MM.1S (cell line): Measurements from ENCODE around the gene ZCCHC2.

Source experiments
- DNase-seq: peaks from one replicate; pipeline ENCODE4 v3.0.0-alpha.2; 2015
- H2AFZ ChIP-seq: fragments of 300-600 bp; sonication (generic); 2 replicates; pipeline ENCODE4 v1.6.0; 2016; ENCODE audit warnings: antibody characterized with exemption, low read length
- H3F3A ChIP-seq: fragments of 300-600 bp; sonication (generic); 2 replicates; pipeline ENCODE4 v1.6.1; 2016; ENCODE audit warnings: mild to moderate bottlenecking, antibody characterized with exemption, low read length, moderate library complexity, mixed read lengths; ENCODE audit not compliant: insufficient read depth
- H3K27ac ChIP-seq: fragments of 300-600 bp; sonication (generic); 2 replicates; pipeline ENCODE4 v1.5.1; 2016; ENCODE audit warnings: mild to moderate bottlenecking, low read length
- H3K27me3 ChIP-seq: fragments of 300-600 bp; sonication (generic); replicated peaks from 2 replicates; pipeline ENCODE4 v1.6.0; 2016; ENCODE audit warnings: low read length; ENCODE audit not compliant: insufficient read depth
- H3K36me3 ChIP-seq: fragments of 300-600 bp; sonication (generic); replicated peaks from 2 replicates; pipeline ENCODE4 v1.6.1; 2016; ENCODE audit warnings: mild to moderate bottlenecking, low read length, mixed read lengths; ENCODE audit not compliant: insufficient read depth
- H3K4me1 ChIP-seq: fragments of 300-600 bp; sonication (generic); 2 replicates; pipeline ENCODE4 v1.6.1; 2016; ENCODE audit warnings: low read length, mixed read lengths
- H3K4me2 ChIP-seq: fragments of 300-600 bp; sonication (generic); 2 replicates; pipeline ENCODE4 v1.6.0; 2016; ENCODE audit warnings: low read depth, low read length
- H3K4me3 ChIP-seq: fragments of 300-600 bp; sonication (generic); 2 replicates; pipeline ENCODE4 v1.5.1; 2016; ENCODE audit warnings: low read length, mixed read lengths
- H3K79me2 ChIP-seq: fragments of 300-600 bp; sonication (generic); 2 replicates; pipeline ENCODE4 v1.6.1; 2016; ENCODE audit warnings: mixed run types, low read length, mixed read lengths
- H3K9ac ChIP-seq: fragments of 300-600 bp; sonication (generic); 2 replicates; pipeline ENCODE4 v1.6.1; 2016; ENCODE audit warnings: low read length, mixed read lengths
- H3K9me2 ChIP-seq: fragments of 300-600 bp; sonication (generic); replicated peaks from 2 replicates; pipeline ENCODE4 v1.6.1; 2016; ENCODE audit warnings: mild to moderate bottlenecking, low read length, mixed read lengths; ENCODE audit not compliant: insufficient read depth
- H3K9me3 ChIP-seq: fragments of 300-600 bp; sonication (generic); replicated peaks from 2 replicates; pipeline ENCODE4 v1.6.1; 2016; ENCODE audit warnings: mild to moderate bottlenecking, low read length, mixed read lengths; ENCODE audit not compliant: insufficient read depth
- H4K20me1 ChIP-seq: fragments of 300-600 bp; sonication (generic); 2 replicates; pipeline ENCODE4 v1.6.1; 2016; ENCODE audit warnings: mild to moderate bottlenecking, low read length, moderate library complexity, mixed read lengths; ENCODE audit not compliant: insufficient read depth
- EZH2 ChIP-seq: fragments of 300-600 bp; sonication (generic); optimal IDR thresholded peaks from 2 replicates; pipeline ENCODE3; 2017; ENCODE audit warnings: low read depth, mild to moderate bottlenecking, antibody characterized with exemption, low read length, mixed read lengths
- EZH2phosphoT487 ChIP-seq: fragments of 300-600 bp; sonication (generic); IDR thresholded peaks from 2 replicates; pipeline ENCODE4 v1.6.1; 2018; ENCODE audit warnings: antibody characterized with exemption, low read length
- TF ChIP-seq, protein P1 (sequence below): fragments of 300-600 bp; sonication (generic); IDR thresholded peaks from 2 replicates; pipeline ENCODE4 v1.5.1; 2016; ENCODE audit warnings: antibody characterized with exemption, low read length, mixed read lengths

Gene ZCCHC2

DNA sequence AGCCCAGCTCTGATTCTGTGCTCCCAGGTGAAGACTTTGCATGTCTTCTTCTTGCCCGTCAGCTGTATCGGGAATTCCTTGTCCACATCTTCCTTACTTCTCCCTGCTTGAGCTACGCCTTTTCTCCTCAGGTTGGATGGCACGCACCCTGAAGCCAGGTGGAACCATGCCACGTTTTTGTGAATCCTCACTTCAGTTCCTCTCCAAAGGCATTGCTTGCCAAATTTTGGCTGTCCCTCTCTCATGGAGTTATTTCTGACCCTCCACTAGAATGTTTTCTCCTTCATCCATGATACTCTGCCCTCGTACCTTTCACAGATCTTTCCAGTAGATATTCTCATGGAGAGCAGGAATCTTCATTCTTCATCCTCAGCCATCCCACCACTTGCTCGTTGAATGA is 20.2 kb downstream of the ZCCHC2 start:
- no peaks in the 10 kb centered on the region for H3K9me3 ChIP-seq
- no peak for TF ChIP-seq EZH2phosphoT487
- no peak for TF ChIP-seq EZH2
- TF ChIP-seq, protein P1, sequence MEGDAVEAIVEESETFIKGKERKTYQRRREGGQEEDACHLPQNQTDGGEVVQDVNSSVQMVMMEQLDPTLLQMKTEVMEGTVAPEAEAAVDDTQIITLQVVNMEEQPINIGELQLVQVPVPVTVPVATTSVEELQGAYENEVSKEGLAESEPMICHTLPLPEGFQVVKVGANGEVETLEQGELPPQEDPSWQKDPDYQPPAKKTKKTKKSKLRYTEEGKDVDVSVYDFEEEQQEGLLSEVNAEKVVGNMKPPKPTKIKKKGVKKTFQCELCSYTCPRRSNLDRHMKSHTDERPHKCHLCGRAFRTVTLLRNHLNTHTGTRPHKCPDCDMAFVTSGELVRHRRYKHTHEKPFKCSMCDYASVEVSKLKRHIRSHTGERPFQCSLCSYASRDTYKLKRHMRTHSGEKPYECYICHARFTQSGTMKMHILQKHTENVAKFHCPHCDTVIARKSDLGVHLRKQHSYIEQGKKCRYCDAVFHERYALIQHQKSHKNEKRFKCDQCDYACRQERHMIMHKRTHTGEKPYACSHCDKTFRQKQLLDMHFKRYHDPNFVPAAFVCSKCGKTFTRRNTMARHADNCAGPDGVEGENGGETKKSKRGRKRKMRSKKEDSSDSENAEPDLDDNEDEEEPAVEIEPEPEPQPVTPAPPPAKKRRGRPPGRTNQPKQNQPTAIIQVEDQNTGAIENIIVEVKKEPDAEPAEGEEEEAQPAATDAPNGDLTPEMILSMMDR: no peak
- H3K79me2 ChIP-seq: no peaks in the 10 kb centered on the region
- no peak for DNase-seq
- H2AFZ ChIP-seq: no peak overlapping the region
- no peaks in the 10 kb centered on the region for H3K4me1 ChIP-seq
- H3K4me2 ChIP-seq: no peak overlapping the region
- no peaks in the 10 kb centered on the region for H3K9me2 ChIP-seq
- H3K27me3 ChIP-seq: no peaks in the 10 kb centered on the region
- H3K36me3 ChIP-seq: no peaks in the 10 kb centered on the region
- no peak overlapping the region for H3K9ac ChIP-seq
- no peaks in the 10 kb centered on the region for H4K20me1 ChIP-seq
- H3K4me3 ChIP-seq: no peak overlapping the region
- H3F3A ChIP-seq: no peaks in the 10 kb centered on the region
- no peak overlapping the region for H3K27ac ChIP-seq

DNA sequence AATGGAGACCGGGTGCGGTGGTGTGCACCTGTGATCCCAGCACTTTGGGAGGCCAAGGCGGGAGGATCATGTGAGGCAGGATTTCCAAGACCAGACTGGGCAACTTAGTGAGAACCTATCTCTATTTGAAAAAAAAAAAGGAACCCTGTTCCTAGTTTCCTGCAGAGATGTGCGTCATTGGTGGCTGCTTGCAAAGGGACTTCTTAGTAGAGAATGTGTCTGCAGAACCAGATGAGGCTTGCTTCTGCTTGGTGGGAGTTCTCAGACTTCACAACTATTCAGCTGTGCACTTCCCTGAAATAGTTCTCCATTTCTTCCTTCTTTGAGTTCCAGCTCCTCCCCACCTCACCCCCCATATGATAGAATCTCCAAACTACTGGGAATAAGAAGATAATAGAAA is 22.3 kb downstream of the ZCCHC2 start:
- TF ChIP-seq EZH2phosphoT487: no peak
- no peak for TF ChIP-seq EZH2
- TF ChIP-seq, protein P1: no peak
- H3K4me3 ChIP-seq: no peak overlapping the region
- H3K4me1 ChIP-seq: no peaks in the 10 kb centered on the region
- no peak for DNase-seq
- no peak overlapping the region for H3K4me2 ChIP-seq
- no peaks in the 10 kb centered on the region for H3K36me3 ChIP-seq
- H3K27me3 ChIP-seq: no peaks in the 10 kb centered on the region
- no peaks in the 10 kb centered on the region for H3F3A ChIP-seq
- H3K9me2 ChIP-seq: no peaks in the 10 kb centered on the region
- H3K27ac ChIP-seq: no peak overlapping the region
- H3K79me2 ChIP-seq: no peaks in the 10 kb centered on the region
- H3K9me3 ChIP-seq: no peaks in the 10 kb centered on the region
- no peak overlapping the region for H3K9ac ChIP-seq
- H4K20me1 ChIP-seq: no peaks in the 10 kb centered on the region
- no peak overlapping the region for H2AFZ ChIP-seq

DNA sequence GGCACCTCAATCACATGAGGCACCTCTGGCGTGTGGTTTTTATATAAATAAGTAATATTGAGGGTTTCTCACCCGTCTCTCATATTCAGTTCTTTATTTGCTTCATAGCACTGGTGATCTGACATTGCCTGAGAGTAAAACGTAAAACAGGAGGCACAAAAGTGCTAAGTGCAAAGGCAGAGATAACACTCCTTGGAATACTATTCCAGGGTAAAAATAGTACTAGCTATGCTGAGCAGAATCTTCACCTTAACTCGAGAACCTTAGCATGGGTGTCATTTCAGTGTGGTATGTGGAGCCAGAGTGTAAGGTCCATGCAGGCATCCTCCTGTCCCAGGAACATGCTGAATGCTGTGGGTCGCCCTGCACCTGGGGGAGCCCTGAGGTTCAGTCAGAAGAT is 26.9 kb downstream of the ZCCHC2 start:
- TF ChIP-seq EZH2: no peak
- TF ChIP-seq EZH2phosphoT487: no peak
- TF ChIP-seq, protein P1: no peak
- Histone ChIP-seq H3K4me3 (no peak overlapping the region), H3K36me3 (no peaks in the 10 kb centered on the region), H3K27ac (no peak overlapping the region), H3K79me2 (no peaks in the 10 kb centered on the region), H2AFZ (no peak overlapping the region), H3K4me1 (no peaks in the 10 kb centered on the region), H3K27me3 (no peaks in the 10 kb centered on the region), H3F3A (no peaks in the 10 kb centered on the region), H4K20me1 (no peaks in the 10 kb centered on the region), H3K4me2 (no peak overlapping the region), H3K9me3 (no peaks in the 10 kb centered on the region), H3K9me2 (no peaks in the 10 kb centered on the region), H3K9ac (no peak overlapping the region)
- no peak for DNase-seq

DNA sequence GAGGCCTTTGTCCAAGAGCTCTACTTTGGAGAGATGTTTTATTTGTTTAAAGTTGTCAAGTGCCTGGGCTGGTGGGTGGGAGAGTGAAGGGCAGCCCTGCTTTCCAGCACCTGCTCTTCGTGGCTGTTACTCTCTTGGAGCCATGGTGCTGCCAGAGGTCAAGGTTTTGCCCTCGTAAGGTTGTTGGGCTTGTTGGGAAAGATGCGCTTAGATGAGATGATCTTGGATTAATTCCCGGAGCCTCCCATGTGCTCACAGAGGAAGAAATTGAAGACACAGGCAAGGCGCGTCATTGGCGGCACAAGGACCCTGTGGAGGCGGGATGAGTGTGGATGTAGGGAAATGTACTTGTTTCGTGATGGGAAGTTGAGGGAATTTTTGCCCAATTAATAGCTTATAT is 27.9 kb downstream of the ZCCHC2 start:
- Histone ChIP-seq H2AFZ (no peak overlapping the region), H3K9me2 (no peaks in the 10 kb centered on the region), H3K4me2 (no peak overlapping the region), H3K4me3 (no peak overlapping the region), H3K4me1 (no peaks in the 10 kb centered on the region), H3K9ac (no peak overlapping the region), H3F3A (no peaks in the 10 kb centered on the region), H3K27me3 (no peaks in the 10 kb centered on the region), H3K36me3 (no peaks in the 10 kb centered on the region), H3K27ac (no peak overlapping the region), H4K20me1 (no peaks in the 10 kb centered on the region), H3K9me3 (no peaks in the 10 kb centered on the region), H3K79me2 (no peaks in the 10 kb centered on the region)
- no peak for DNase-seq
- TF ChIP-seq EZH2: no peak
- TF ChIP-seq, protein P1: no peak
- TF ChIP-seq EZH2phosphoT487: no peak
